Measurements from ENCODE around the gene RFX5.
"Not testable (repeated sequence)": the region's sequence is repeated elsewhere in the genome, so short reads cannot be mapped to it uniquely, and the experiment has no call there.

RFX5 gene

DNA sequence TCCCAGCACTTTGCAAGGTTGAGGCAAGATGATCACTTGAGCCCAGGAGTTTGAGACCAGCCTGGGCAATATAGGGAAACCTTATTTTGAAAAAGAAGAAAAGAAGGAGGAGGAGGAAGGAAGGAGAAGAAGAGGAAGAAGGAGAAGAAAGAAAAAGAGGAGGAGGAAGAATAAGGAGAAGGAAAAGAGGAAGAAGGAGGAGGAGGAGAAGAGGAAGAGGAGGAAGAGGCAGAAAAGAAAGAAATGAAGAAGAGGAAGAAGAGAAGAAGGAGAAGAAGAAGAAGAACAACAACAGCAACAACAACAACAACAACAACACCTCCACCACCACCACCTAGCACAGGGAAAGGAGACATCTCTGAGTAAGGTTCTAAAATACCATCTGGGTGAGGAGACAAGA is 14.8 kb upstream of the RFX5 start:
- DNase-seq, result no peak

GRCh38 chr1:151356696-151357095 is 9.6 kb upstream of the RFX5 start:
- DNase-seq, result no peak

- DNase-seq, result no peak
These were observed 5.1 kb upstream of the RFX5 start for GRCh38 chr1:151352021-151352718.

GRCh38 chr1:151350323-151350722 is 3.3 kb upstream of the RFX5 start:
- not testable (repeated sequence) for DNase-seq

GRCh38 chr1:151347523-151348246 is 633 bp upstream of the RFX5 start:
- no peak for DNase-seq

GRCh38 chr1:151346082-151346768 is 827 bp downstream of the RFX5 start:
- no peak for DNase-seq

DNA sequence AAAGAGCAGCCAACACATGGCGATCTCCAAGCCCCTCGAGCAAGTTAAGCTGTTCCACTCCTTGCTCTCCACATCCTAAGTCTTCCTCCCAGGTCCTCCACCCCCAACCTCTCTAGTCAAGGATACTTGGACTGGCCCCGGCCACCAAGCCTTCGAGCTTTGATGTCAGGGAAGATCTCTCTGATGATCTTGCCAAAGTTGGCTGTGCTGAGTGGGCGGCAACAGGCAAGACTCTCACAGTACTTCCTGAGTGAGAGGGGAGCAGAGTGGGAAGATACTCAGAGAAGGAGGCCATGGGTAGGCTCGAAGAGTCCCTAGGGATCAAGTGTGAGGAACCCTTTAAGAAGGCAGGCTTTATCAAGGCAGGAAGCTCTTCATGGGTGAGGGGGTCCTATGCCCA is 2.8 kb downstream of the RFX5 start:
- DNase-seq, result no peak

- no peak for DNase-seq
These were observed 3.5 kb downstream of the RFX5 start for GRCh38 chr1:151343587-151343986.

- no peak for DNase-seq
These were observed 4.5 kb downstream of the RFX5 start for GRCh38 chr1:151342569-151342968.

DNA sequence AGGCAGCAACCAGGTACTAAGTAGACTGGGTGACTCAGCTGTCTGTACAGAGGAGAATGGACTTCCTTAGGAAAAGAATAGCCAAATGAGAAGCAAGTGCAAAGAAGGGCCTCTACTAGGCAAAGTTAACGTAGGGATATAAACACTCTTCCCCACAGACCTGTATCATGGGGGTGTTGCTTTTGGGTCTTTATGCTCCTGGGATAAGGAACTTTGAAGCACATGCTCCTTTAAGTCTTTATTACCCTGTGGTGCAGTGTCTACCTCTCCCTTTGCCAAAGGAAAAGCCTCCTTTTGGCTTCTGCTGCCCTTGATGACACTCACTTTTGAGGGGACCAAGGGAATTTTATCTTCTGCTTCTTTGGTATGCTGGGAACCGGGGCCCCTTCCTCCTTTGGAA is 5.0 kb downstream of the RFX5 start:
- no peak for DNase-seq

DNA sequence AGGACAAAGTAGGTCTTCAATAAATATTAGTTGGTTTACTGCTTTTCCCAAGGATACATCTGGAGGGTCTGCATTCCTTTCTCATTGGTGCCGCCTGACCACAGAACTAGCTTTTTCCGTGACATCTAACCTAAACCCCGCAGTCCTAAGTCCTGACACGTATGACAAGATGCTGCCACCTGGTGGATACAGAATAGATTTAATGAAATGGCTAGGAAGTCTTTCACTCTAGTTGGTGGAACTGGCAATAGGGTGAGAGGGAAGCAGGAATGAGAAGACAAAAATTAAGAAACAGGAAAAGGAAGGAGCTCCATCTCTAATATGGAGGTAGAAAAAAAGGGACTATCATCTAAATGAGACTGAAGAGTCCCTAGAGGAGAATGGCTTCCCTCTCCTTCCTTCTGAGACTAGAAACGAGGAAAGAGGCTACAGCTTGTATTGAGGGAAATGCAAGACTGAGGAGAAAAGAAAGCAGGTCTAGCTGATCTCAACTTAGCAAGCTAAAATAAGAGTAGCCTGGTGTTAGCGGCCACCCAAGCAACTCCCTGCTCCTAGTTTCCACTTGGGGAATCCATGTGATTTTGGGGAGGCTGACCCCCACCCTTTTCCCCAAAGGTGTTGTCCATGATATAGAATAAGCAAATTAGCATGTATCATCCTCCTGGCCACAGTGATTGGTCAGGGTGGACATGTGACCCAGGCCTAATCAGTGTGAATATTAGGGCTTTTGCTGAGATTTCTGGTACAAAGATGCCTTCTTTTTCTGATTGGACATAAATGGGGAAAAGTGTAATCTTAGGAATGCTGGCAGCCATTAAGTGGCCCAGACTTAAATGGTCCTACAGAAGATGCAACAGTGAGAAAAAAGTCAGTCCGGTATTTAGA is 5.9 kb downstream of the RFX5 start:
- peak; percentile 82 for DNase-seq

- DNase-seq, result no peak
These were observed 10.5 kb downstream of the RFX5 start for GRCh38 chr1:151336556-151336955.

- no peak for DNase-seq
These were observed 12.2 kb downstream of the RFX5 start for GRCh38 chr1:151334822-151335221.

- peak; percentile 61 for DNase-seq
These were observed 19.0 kb downstream of the RFX5 start for GRCh38 chr1:151327903-151328674.

- DNase-seq, result peak; percentile 99
These were observed 19.7 kb downstream of the RFX5 start, which contains the start of gene PI4KB for GRCh38 chr1:151327223-151327902. PI4KB (minus strand) TSS chr1:151327416; CDS start chr1:151316481, 10,935 bp downstream.

GRCh38 chr1:151326619-151327222 is 20.3 kb downstream of the RFX5 start:
- peak; percentile 58 for DNase-seq

GRCh38 chr1:151325646-151326429 is 21.2 kb downstream of the RFX5 start:
- no peak for DNase-seq

DNA sequence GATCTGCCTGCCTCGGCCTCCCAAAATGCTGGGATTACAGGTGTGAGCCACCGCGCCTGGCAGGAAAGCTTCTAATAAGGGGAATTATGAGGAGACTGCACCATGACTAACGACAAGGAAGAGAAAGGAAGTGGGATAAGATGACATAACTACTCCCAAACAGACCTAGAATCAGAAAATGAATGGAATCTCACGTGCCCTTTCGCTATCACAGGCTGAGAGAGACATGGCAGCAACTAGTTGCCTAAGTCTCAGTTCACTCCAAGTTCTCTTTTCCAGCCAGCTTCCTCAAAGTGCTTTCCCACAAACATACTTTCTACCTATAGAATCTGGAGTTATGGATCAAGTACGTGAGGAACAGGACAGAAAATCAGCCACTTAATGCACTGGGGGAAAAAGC is 21.8 kb downstream of the RFX5 start:
- DNase-seq, result no peak

DNA sequence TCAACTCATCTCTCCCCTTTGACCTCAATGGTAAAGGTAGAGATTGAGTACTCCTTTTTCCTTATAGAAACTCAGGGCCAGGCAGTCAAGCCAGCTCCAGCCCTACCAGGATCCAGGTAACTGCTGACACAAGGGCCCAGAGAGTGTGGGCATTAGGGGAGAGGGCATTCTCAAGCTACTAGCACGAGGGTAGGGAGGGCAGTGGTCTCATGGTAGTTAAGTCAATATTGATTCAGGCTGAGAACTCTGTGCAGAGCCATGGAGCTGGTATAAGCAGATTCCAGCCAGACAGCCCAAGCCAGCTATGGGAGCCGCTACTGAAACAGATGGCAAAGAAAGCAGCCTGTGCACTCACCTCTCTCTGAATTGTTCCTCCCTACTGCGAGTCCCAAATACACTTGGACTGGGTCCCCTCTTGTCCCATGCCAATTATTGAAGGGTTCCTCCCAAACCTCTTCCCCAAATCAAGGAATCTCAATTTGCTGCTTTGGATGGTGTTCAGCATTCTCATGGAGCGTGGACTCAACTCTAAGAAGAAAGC is 22.6 kb downstream of the RFX5 start:
- no peak for DNase-seq

- DNase-seq, result no peak
These were observed 28.1 kb downstream of the RFX5 start for GRCh38 chr1:151318975-151319374.
